DOHH2 (cell line): ENCODE data around the gene ADIPOR2.

Source experiments
- EZH2phosphoT487 ChIP-seq: fragments of 200-600 bp; sonication (generic); IDR thresholded peaks from 2 replicates; pipeline ENCODE4 v1.6.1; 2017; ENCODE audit warnings: borderline replicate concordance, mild to moderate bottlenecking, antibody characterized with exemption, low read length, moderate library complexity, mixed read lengths
- TF ChIP-seq, protein P1 (sequence below): fragments of 200-600 bp; sonication (generic); IDR thresholded peaks from one replicate; pipeline ENCODE4 v1.5.1; 2014; ENCODE audit warnings: antibody characterized with exemption, mild to moderate bottlenecking, low read depth, low read length; ENCODE audit not compliant: poor library complexity, severe bottlenecking

DNA sequence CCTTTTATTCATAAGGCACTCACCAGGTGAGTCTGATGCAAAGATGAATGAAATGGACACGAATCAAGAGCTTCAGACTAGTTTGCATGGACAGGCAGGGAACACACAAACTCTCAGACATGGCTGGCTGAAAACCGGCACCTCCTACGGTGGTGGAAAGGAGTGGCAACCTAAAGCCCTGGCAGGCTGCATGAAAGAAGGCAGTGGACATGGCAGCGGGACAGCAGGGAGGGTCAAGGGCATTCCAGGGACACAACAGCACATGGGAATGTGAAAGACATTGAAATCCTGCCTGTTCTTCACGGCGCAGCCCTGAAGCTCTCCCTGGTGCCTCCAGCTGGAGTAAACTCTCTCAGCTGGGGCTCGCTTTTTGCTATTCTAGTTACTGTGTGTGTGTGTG, 112.9 kb downstream of the ADIPOR2 start:
- TF ChIP-seq, protein P1, sequence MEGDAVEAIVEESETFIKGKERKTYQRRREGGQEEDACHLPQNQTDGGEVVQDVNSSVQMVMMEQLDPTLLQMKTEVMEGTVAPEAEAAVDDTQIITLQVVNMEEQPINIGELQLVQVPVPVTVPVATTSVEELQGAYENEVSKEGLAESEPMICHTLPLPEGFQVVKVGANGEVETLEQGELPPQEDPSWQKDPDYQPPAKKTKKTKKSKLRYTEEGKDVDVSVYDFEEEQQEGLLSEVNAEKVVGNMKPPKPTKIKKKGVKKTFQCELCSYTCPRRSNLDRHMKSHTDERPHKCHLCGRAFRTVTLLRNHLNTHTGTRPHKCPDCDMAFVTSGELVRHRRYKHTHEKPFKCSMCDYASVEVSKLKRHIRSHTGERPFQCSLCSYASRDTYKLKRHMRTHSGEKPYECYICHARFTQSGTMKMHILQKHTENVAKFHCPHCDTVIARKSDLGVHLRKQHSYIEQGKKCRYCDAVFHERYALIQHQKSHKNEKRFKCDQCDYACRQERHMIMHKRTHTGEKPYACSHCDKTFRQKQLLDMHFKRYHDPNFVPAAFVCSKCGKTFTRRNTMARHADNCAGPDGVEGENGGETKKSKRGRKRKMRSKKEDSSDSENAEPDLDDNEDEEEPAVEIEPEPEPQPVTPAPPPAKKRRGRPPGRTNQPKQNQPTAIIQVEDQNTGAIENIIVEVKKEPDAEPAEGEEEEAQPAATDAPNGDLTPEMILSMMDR: no peak
- no peak for TF ChIP-seq EZH2phosphoT487
